Upper lobe of right lung (tissue), 1 donor: ENCODE data around the gene OMG. TPM values are rescaled to one million over a fixed set of nuclear protein-coding genes. Genes with fewer than 3 reads are reported as not detected.
"Not testable (repeated sequence)": the region's sequence is repeated elsewhere in the genome, so short reads cannot be mapped to it uniquely, and the experiment has no call there.

Experiments
- ATAC-seq: fragments of 200-7000 bp; cut with Tn5 transposase; one replicate; pipeline ENCODE4 v1.9.1; 2020; ENCODE audit warnings: mild to moderate bottlenecking, moderate library complexity
- DNase-seq: peaks from one replicate; pipeline ENCODE4 v3.0.0-alpha.2; 2020
- H3K27ac ChIP-seq: fragments of 200-600 bp; one replicate; pipeline ENCODE4 v1.8.0; 2022
- H3K27me3 ChIP-seq: fragments of 200-600 bp; one replicate; pipeline ENCODE4 v1.8.0; 2022; ENCODE audit warnings: mild to moderate bottlenecking
- H3K36me3 ChIP-seq: fragments of 200-600 bp; one replicate; pipeline ENCODE4 v1.8.0; 2022
- H3K4me1 ChIP-seq: fragments of 200-600 bp; one replicate; pipeline ENCODE4 v1.8.0; 2022
- H3K4me3 ChIP-seq: fragments of 200-600 bp; one replicate; pipeline ENCODE4 v1.8.0; 2022; ENCODE audit warnings: mild to moderate bottlenecking
- H3K9me3 ChIP-seq: fragments of 200-600 bp; one replicate; pipeline ENCODE4 v1.8.0; 2022
- intact Hi-C: fragments of 100-400 bp; cut with DNase I; formaldehyde crosslinking; loops from one replicate; pipeline ENCODE4 v1.11.0; 2022
- total RNA-seq: library from RNA; stranded (reverse); fragmentation: NEBNext Ultra II Directional; extraction: Animal tissue kit (Norgen Biotek cat#: 25700); gene quantifications from one replicate; pipeline ENCODE4 v1.2.1, GENCODE V29; 2021
- TF ChIP-seq, protein P1 (sequence below): fragments of 200-600 bp; IDR thresholded peaks from one replicate; pipeline ENCODE4 v1.8.0; 2022; ENCODE audit warnings: antibody characterized with exemption
- donor health status: DM: no; HTN: yes; CAD: no; lungs with severe emphysema.

OMG gene
- total RNA-seq, 1 donor from 2014 or later: 10.3 TPM

DNA sequence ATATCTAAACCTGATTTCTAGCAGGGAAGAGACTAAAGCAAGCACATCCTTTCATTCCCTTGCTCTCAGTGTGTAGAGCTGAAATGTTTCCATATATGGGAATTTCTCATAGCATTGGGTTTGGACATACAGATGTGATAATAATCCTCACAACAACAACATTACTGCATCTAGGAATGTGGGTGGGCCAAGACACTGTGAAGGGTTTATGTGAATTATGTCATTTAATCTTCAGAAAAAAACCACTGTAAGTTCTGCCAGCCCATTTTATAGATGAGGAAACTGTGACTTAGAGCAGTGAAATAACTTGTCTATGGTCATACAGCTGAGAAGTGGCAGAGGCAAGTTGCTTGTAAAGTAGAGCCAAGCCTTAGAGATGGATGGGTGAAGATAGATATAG lies 5.2 kb downstream of the OMG start:
- Histone ChIP-seq H3K27me3 (no peaks in the 10 kb centered on the region), H3K9me3 (no peaks in the 10 kb centered on the region), H3K4me3 (no peak overlapping the region), H3K36me3 (no peaks in the 10 kb centered on the region), H3K4me1 (no peaks in the 10 kb centered on the region), H3K27ac (no peak overlapping the region)
- no peak for DNase-seq
- TF ChIP-seq, protein P1, sequence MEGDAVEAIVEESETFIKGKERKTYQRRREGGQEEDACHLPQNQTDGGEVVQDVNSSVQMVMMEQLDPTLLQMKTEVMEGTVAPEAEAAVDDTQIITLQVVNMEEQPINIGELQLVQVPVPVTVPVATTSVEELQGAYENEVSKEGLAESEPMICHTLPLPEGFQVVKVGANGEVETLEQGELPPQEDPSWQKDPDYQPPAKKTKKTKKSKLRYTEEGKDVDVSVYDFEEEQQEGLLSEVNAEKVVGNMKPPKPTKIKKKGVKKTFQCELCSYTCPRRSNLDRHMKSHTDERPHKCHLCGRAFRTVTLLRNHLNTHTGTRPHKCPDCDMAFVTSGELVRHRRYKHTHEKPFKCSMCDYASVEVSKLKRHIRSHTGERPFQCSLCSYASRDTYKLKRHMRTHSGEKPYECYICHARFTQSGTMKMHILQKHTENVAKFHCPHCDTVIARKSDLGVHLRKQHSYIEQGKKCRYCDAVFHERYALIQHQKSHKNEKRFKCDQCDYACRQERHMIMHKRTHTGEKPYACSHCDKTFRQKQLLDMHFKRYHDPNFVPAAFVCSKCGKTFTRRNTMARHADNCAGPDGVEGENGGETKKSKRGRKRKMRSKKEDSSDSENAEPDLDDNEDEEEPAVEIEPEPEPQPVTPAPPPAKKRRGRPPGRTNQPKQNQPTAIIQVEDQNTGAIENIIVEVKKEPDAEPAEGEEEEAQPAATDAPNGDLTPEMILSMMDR: no peak
- intact Hi-C loops: no loop called here
- no peak for ATAC-seq

DNA sequence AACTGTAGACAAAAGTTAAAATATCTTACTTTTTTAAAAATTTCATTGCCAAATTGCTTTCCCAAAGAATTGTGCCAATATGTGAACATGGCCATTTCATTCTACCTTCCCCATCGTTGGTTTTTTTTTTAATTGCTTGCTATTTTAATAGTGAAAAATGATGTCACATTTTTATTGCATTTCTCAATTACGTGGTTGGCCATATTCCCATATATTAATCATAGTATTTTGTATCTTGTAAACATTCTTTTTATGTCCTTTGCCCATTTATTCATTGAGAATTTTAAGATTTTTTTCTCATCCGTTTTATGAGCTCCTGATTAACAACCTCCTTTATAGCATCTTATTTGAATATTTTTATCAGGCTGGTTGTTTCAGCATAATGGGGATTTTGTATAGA lies 7.2 kb downstream of the OMG start:
- TF ChIP-seq, protein P1: no peak
- Histone ChIP-seq H3K27me3 (no peaks in the 10 kb centered on the region), H3K27ac (no peak overlapping the region), H3K36me3 (no peaks in the 10 kb centered on the region), H3K4me3 (no peak overlapping the region), H3K9me3 (no peaks in the 10 kb centered on the region), H3K4me1 (no peaks in the 10 kb centered on the region)
- no peak for DNase-seq
- intact Hi-C loops: no loop called here
- ATAC-seq: no peak

DNA sequence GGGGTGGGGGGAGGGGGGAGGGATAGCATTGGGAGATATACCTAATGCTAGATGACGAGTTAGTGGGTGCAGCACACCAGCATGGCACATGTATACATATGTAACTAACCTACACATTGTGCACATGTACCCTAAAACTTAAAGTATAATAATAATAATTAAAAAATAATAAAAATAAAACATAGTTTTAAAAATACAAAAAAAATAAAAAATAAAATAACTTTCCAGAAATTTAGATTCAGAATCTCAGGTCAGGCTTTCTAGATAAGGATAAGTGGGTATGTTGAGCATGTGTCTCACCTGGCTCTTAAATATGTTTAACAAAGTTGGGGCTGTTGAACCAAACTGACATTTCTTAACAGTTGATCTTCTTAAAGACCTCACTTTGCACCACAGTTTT lies 9.1 kb downstream of the OMG start:
- H3K9me3 ChIP-seq, intact Hi-C loops, H3K27me3 ChIP-seq, H3K27ac ChIP-seq, H3K4me1 ChIP-seq, H3K36me3 ChIP-seq, ATAC-seq, H3K4me3 ChIP-seq, DNase-seq: not testable (repeated sequence)

DNA sequence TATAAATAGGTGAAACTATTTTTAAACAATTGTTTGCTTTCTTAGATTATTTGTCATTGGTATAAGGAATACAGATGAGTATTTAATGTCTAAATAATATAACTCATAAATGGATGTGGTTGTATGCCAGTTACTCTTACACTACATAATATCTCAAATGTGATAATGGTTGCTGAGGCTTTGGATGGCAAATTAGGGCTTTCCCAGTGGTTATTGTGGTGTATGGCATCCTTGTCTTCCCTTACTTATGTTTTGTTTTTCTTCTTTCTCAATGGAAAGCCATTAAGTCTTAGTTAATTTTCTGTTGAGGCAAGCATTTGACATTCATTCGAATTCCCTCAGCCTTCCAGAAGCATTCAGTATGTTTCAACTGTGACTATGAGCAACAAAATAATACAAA lies 10.5 kb downstream of the OMG start:
- H3K9me3 ChIP-seq: no peaks in the 10 kb centered on the region
- intact Hi-C loops: no loop called here
- DNase-seq: no peak
- no peak for ATAC-seq
- TF ChIP-seq, protein P1: no peak
- H3K36me3 ChIP-seq: no peaks in the 10 kb centered on the region
- no peaks in the 10 kb centered on the region for H3K4me1 ChIP-seq
- H3K27ac ChIP-seq: no peak overlapping the region
- H3K27me3 ChIP-seq: no peaks in the 10 kb centered on the region
- H3K4me3 ChIP-seq: no peak overlapping the region

DNA sequence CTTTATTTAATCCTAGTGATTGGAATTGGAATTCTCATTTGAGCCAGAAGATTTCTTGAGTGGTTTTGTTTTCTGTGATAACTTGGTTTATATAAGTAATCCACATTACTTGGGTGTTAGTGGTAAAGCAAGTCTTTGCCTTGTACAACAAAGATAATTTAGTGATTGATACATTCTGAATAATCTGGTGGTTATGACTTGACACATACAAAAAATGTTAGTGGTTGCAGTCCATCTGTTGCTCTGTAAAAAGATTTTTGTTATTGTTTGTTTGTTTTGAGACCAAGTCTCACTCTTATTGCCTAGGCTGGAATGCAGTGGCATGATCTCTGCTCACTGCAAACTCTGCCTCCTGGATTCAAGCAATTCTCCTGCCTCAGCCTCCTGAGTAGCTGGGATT lies 13.2 kb downstream of the OMG start:
- TF ChIP-seq, protein P1: no peak
- no peak overlapping the region for H3K4me3 ChIP-seq
- peaks cover 7% of the 10 kb centered on the region for H3K36me3 ChIP-seq
- DNase-seq (no peak), ATAC-seq (no peak)
- no peaks in the 10 kb centered on the region for H3K4me1 ChIP-seq
- no peaks in the 10 kb centered on the region for H3K27me3 ChIP-seq
- intact Hi-C loops: no loop called here
- H3K27ac ChIP-seq: no peak overlapping the region
- no peaks in the 10 kb centered on the region for H3K9me3 ChIP-seq

DNA sequence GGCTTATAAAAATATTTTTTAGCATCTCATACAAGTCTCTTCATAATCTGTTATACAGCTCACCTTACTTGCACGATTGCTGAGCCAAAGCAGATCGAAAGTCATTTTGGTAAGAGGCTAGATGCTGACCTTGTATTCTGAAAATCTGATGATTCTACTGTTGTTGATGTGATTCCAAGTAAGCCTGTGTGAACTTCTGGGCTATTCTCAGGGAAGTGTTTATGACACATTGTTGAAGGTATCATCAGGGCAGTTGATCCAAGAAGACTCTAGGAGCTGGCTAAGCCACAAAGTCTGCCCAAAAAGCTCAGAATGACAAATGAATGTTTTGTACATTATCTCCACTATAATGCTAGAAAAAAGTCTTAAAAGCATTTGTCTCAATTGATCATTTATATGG lies 16.0 kb downstream of the OMG start:
- no peak for DNase-seq
- no peak overlapping the region for H3K27ac ChIP-seq
- ATAC-seq: no peak
- TF ChIP-seq, protein P1: no peak
- no peak overlapping the region for H3K4me3 ChIP-seq
- H3K9me3 ChIP-seq: no peaks in the 10 kb centered on the region
- intact Hi-C loops: no loop called here
- no peaks in the 10 kb centered on the region for H3K4me1 ChIP-seq
- peaks cover 7% of the 10 kb centered on the region for H3K36me3 ChIP-seq
- no peaks in the 10 kb centered on the region for H3K27me3 ChIP-seq
